HCT116 (cell line): ENCODE measurements around the gene SCN8A. TPM values are rescaled to one million over a fixed set of nuclear protein-coding genes. Genes with fewer than 3 reads are reported as not detected.

Experiments
- ATAC-seq: fragments of 200-7000 bp; cut with Tn5 transposase; 2 replicates; pipeline ENCODE4 v1.9.1; 2020; ENCODE audit warnings: mild to moderate bottlenecking, moderate library complexity
- BruUV-seq: library from RNA; stranded (reverse); fragments of 400-500 nt; replicated peaks from 2 replicates; lab custom pipeline; 2021; lab: Mats Ljungman, UMichigan
- CTCF ChIA-PET: fragments of 300-600 bp; sonication (Branson Sonifier 250); formaldehyde crosslinking; loops from one replicate; lab custom pipeline; 2021; ENCODE audit warnings: antibody characterized with exemption; lab: Charles Lee
- POLR2A ChIA-PET: fragments of 300-600, 350-600 bp; sonication (Branson Sonifier 250); formaldehyde crosslinking; loops from one replicate; lab custom pipeline; 2021; ENCODE audit warnings: antibody characterized with exemption; lab: Charles Lee
- RAD21 ChIA-PET, 2 experiments: fragments of 300-600 bp; sonication (Branson Sonifier 250); formaldehyde crosslinking; loops; one replicate each; lab custom pipeline; 2023; ENCODE audit warnings: low total read pairs in 2 of 2; ENCODE audit not compliant: uncharacterized antibody in 2 of 2, unreplicated experiment in 2 of 2, low non-redundant PET in 1 of 2; lab: Charles Lee
- DNase-seq: peaks from one replicate; pipeline ENCODE4 v3.0.0-alpha.2; 2010; ENCODE audit warnings: low read depth, low spot score
- H2AFZ ChIP-seq: fragments of 200-600 bp; shearing (Covaris generic), sonication (generic); 2 replicates; pipeline ENCODE4 v1.6.1; 2017; ENCODE audit warnings: low read depth, mixed run types, mixed read lengths, antibody characterized with exemption, low read length; ENCODE audit not compliant: poor library complexity, severe bottlenecking
- H3K27ac ChIP-seq: 2 replicates; pipeline ENCODE4 v1.5.1; 2012; ENCODE audit warnings: low read depth, low read length
- H3K27me3 ChIP-seq: fragments of 200-600 bp; sonication (generic); 2 replicates; pipeline ENCODE4 v1.6.1; 2016; ENCODE audit warnings: mixed run types, low read length, mixed read lengths; ENCODE audit not compliant: insufficient read depth
- H3K36me3 ChIP-seq, 2 experiments: fragments of 200-500 bp in 1 of 2; fragments of 200-600 bp in 1 of 2; sonication (Bioruptor generic) in 1 of 2; sonication (generic) in 1 of 2; 2 replicates each; pipeline versions ENCODE4 v1.5.1 to v1.6.1; 2014 to 2016; ENCODE audit warnings: low read length in 2 of 2, inconsistent platforms in 1 of 2, mixed read lengths in 1 of 2, mixed run types in 1 of 2; ENCODE audit not compliant: insufficient read depth in 2 of 2, control insufficient read depth in 1 of 2
- H3K4me1 ChIP-seq, 2 experiments: fragments of 200-600 bp in 1 of 2; sonication (generic) in 1 of 2; 2 replicates each; pipeline versions ENCODE4 v1.5.1 to v1.6.1; 2012 to 2017; ENCODE audit warnings: low read length in 2 of 2, inconsistent platforms in 1 of 2, mild to moderate bottlenecking in 1 of 2, mixed read lengths in 1 of 2, mixed run types in 1 of 2, moderate library complexity in 1 of 2; ENCODE audit not compliant: insufficient read depth in 2 of 2, control insufficient read depth in 1 of 2
- H3K4me2 ChIP-seq: fragments of 200-600 bp; sonication (generic); 2 replicates; pipeline ENCODE4 v1.6.1; 2017; ENCODE audit warnings: mixed run types, low read length, mixed read lengths
- H3K4me3 ChIP-seq, 2 experiments: fragments of 200-600 bp in 1 of 2; sonication (generic) in 1 of 2; replicated peaks in 1 of 2; 2 replicates each; pipeline ENCODE4 v1.5.1; 2011 to 2016; ENCODE audit warnings: low read length in 2 of 2, control low read depth in 1 of 2, low read depth in 1 of 2, mild to moderate bottlenecking in 1 of 2, mixed read lengths in 1 of 2, mixed run types in 1 of 2
- H3K79me2 ChIP-seq: fragments of 200-600 bp; sonication (generic); 2 replicates; pipeline ENCODE4 v1.6.1; 2017; ENCODE audit warnings: mild to moderate bottlenecking, mixed run types, low read length, moderate library complexity, mixed read lengths; ENCODE audit not compliant: insufficient read depth
- H3K9ac ChIP-seq: fragments of 200-600 bp; sonication (generic); 2 replicates; pipeline ENCODE4 v1.6.1; 2016; ENCODE audit warnings: low read length, mixed read lengths
- H3K9me2 ChIP-seq: fragments of 200-600 bp; sonication (generic), shearing (Covaris generic); 2 replicates; pipeline ENCODE4 v1.6.1; 2017; ENCODE audit warnings: mixed run types, mild to moderate bottlenecking, moderate library complexity; ENCODE audit not compliant: insufficient read depth
- H3K9me3 ChIP-seq, 2 experiments: fragments of 200-500 bp in 1 of 2; fragments of 200-600 bp in 1 of 2; sonication (Bioruptor generic) in 1 of 2; sonication (generic) in 1 of 2; 2 replicates each; pipeline ENCODE4 v1.6.1; 2014 to 2017; ENCODE audit warnings: low read length in 2 of 2, mixed read lengths in 2 of 2, inconsistent platforms in 1 of 2, low read depth in 1 of 2, mild to moderate bottlenecking in 1 of 2, mixed run types in 1 of 2, moderate library complexity in 1 of 2; ENCODE audit not compliant: control insufficient read depth in 1 of 2, insufficient read depth in 1 of 2
- H4K20me1 ChIP-seq: fragments of 200-600 bp; sonication (generic), shearing (Covaris generic); 2 replicates; pipeline ENCODE4 v1.6.1; 2017; ENCODE audit warnings: mixed run types, mild to moderate bottlenecking, moderate library complexity; ENCODE audit not compliant: insufficient read depth
- CEBPB ChIP-seq: IDR thresholded peaks from 2 replicates; pipeline ENCODE4 v1.6.1; 2012; ENCODE audit warnings: low read depth
- FOSL1 ChIP-seq: IDR thresholded peaks from 2 replicates; pipeline ENCODE4 v1.6.1; 2012; ENCODE audit warnings: low read depth
- SRF ChIP-seq: IDR thresholded peaks from 2 replicates; pipeline ENCODE4 v1.6.1; 2012; ENCODE audit warnings: low read depth
- TCF7L2 ChIP-seq: IDR thresholded peaks from 2 replicates; pipeline ENCODE4 v1.7.0; 2011; ENCODE audit warnings: borderline replicate concordance, inconsistent platforms; ENCODE audit not compliant: insufficient read depth, insufficient read length; ENCODE audit errors: extremely low read depth
- ZNF274 ChIP-seq: fragments of 200-500 bp; sonication (Bioruptor generic); IDR thresholded peaks from 2 replicates; pipeline ENCODE4 v1.6.1; 2014; ENCODE audit warnings: mild to moderate bottlenecking, low read depth, low read length, inconsistent platforms
- intact Hi-C: fragments of 100-400 bp; cut with micrococcal nuclease; formaldehyde crosslinking; loops from 2 replicates; pipeline ENCODE4 v1.10.0; 2022
- total RNA-seq: library from RNA; stranded (reverse); gene quantifications from one replicate; pipeline ENCODE4 v1.2.1, GENCODE V29; 2021; ENCODE audit not compliant: unreplicated experiment
- TF ChIP-seq, protein P1 (sequence below), 3 experiments: fragments of 200-600 bp in 1 of 3; sonication (generic) in 1 of 3; IDR thresholded peaks in 2 of 3; conservative IDR thresholded peaks in 1 of 3; 2 replicates each; pipeline ENCODE4 v1.5.1; 2012 to 2017; ENCODE audit warnings: low read depth in 2 of 3, low read length in 2 of 3, antibody characterized with exemption in 1 of 3, borderline replicate concordance in 1 of 3, control low read depth in 1 of 3, mild to moderate bottlenecking in 1 of 3, mixed read lengths in 1 of 3, mixed run types in 1 of 3, moderate library complexity in 1 of 3; ENCODE audit not compliant: insufficient read depth in 1 of 3
- TF ChIP-seq, protein P2 (sequence below): IDR thresholded peaks from 2 replicates; pipeline ENCODE4 v1.6.1; 2012; ENCODE audit warnings: low read depth

SCN8A gene
- total RNA-seq, 1 experiment from 2014 or later: 7.1 TPM

DNA sequence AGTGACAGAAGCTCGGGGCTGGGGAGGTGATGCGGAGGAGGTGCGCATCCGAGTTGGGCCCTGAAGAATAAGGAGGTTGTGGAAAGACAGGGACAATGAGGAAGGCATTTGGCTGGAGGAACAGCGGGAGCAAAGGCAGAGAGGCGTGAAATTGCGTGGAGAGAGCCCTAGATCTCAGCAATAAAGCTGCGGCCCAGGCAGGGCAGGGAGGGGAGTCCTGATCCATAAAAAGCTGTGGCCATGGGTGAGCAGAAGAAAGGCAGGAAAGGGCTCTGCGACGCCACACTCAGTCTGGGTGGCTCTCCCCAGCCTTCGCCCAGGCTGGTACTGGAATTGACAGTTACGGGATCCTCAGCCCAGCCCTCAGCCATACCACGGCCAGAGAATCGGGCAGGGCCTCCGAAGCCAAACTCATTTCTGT lies 255.2 kb downstream of the SCN8A start:
- intact Hi-C loops: no loop called here
- POLR2A ChIA-PET: interaction anchor here (0.6 kb wide), 1 partner anchor 8 kb away, joined by 3 read pairs; no protein-coding TSS in a partner anchor
- no peak overlapping the region for H3K9ac ChIP-seq
- H3K9me2 ChIP-seq: no peaks in the 10 kb centered on the region
- CTCF ChIA-PET: no interaction called here
- H3K9me3 ChIP-seq: no peaks in the 10 kb centered on the region
- H3K27me3 ChIP-seq: peaks cover 2% of the 10 kb centered on the region; the same call in 1 of the 2 replicates
- H3K36me3 ChIP-seq: no peaks in the 10 kb centered on the region
- H3K4me3 ChIP-seq: no peak overlapping the region
- H3K4me2 ChIP-seq: no peak overlapping the region
- H3K79me2 ChIP-seq: no peaks in the 10 kb centered on the region
- ATAC-seq: no peak
- H2AFZ ChIP-seq: no peak overlapping the region
- TF ChIP-seq CEBPB (no peak), SRF (no peak), TCF7L2 (no peak), ZNF274 (no peak), FOSL1 (no peak)
- TF ChIP-seq, protein P1, sequence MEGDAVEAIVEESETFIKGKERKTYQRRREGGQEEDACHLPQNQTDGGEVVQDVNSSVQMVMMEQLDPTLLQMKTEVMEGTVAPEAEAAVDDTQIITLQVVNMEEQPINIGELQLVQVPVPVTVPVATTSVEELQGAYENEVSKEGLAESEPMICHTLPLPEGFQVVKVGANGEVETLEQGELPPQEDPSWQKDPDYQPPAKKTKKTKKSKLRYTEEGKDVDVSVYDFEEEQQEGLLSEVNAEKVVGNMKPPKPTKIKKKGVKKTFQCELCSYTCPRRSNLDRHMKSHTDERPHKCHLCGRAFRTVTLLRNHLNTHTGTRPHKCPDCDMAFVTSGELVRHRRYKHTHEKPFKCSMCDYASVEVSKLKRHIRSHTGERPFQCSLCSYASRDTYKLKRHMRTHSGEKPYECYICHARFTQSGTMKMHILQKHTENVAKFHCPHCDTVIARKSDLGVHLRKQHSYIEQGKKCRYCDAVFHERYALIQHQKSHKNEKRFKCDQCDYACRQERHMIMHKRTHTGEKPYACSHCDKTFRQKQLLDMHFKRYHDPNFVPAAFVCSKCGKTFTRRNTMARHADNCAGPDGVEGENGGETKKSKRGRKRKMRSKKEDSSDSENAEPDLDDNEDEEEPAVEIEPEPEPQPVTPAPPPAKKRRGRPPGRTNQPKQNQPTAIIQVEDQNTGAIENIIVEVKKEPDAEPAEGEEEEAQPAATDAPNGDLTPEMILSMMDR (IDR thresholded peaks at IDR 0.05 in 2 of 3, conservative IDR thresholded peaks at IDR 0.05 in 1 of 3; ENCODE audit: borderline replicate concordance in 1 of 3, insufficient read depth in 1 of 3, low read depth in 2 of 3, low read length in 2 of 3): no peak
- TF ChIP-seq, protein P2, sequence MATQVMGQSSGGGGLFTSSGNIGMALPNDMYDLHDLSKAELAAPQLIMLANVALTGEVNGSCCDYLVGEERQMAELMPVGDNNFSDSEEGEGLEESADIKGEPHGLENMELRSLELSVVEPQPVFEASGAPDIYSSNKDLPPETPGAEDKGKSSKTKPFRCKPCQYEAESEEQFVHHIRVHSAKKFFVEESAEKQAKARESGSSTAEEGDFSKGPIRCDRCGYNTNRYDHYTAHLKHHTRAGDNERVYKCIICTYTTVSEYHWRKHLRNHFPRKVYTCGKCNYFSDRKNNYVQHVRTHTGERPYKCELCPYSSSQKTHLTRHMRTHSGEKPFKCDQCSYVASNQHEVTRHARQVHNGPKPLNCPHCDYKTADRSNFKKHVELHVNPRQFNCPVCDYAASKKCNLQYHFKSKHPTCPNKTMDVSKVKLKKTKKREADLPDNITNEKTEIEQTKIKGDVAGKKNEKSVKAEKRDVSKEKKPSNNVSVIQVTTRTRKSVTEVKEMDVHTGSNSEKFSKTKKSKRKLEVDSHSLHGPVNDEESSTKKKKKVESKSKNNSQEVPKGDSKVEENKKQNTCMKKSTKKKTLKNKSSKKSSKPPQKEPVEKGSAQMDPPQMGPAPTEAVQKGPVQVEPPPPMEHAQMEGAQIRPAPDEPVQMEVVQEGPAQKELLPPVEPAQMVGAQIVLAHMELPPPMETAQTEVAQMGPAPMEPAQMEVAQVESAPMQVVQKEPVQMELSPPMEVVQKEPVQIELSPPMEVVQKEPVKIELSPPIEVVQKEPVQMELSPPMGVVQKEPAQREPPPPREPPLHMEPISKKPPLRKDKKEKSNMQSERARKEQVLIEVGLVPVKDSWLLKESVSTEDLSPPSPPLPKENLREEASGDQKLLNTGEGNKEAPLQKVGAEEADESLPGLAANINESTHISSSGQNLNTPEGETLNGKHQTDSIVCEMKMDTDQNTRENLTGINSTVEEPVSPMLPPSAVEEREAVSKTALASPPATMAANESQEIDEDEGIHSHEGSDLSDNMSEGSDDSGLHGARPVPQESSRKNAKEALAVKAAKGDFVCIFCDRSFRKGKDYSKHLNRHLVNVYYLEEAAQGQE: no peak
- TF ChIP-seq, all 23 proteins: peak for 0
- Histone ChIP-seq H3K4me1 (peaks cover 0 to 4% of the 10 kb centered on the region in 2 experiments; a peak in 2 of 4 replicates), H4K20me1 (no peaks in the 10 kb centered on the region), H3K27ac (no peak overlapping the region)
- BruUV-seq: no TSS peak
- DNase-seq: no peak
- RAD21 ChIA-PET: no interaction called here
